Upper lobe of right lung (tissue), 1 donor: ENCODE results near the gene AFDN. TPM values are rescaled to one million over a fixed set of nuclear protein-coding genes. Genes with fewer than 3 reads are reported as not detected.

Experiments
- ATAC-seq: fragments of 200-7000 bp; cut with Tn5 transposase; one replicate; pipeline ENCODE4 v1.9.1; 2020; ENCODE audit warnings: mild to moderate bottlenecking, moderate library complexity
- DNase-seq: peaks from one replicate; pipeline ENCODE4 v3.0.0-alpha.2; 2020
- H3K27ac ChIP-seq: fragments of 200-600 bp; one replicate; pipeline ENCODE4 v1.8.0; 2022
- H3K27me3 ChIP-seq: fragments of 200-600 bp; one replicate; pipeline ENCODE4 v1.8.0; 2022; ENCODE audit warnings: mild to moderate bottlenecking
- H3K36me3 ChIP-seq: fragments of 200-600 bp; one replicate; pipeline ENCODE4 v1.8.0; 2022
- H3K4me1 ChIP-seq: fragments of 200-600 bp; one replicate; pipeline ENCODE4 v1.8.0; 2022
- H3K4me3 ChIP-seq: fragments of 200-600 bp; one replicate; pipeline ENCODE4 v1.8.0; 2022; ENCODE audit warnings: mild to moderate bottlenecking
- H3K9me3 ChIP-seq: fragments of 200-600 bp; one replicate; pipeline ENCODE4 v1.8.0; 2022
- CTCF ChIP-seq: fragments of 200-600 bp; IDR thresholded peaks from one replicate; pipeline ENCODE4 v1.8.0; 2022; ENCODE audit warnings: antibody characterized with exemption
- intact Hi-C: fragments of 100-400 bp; cut with DNase I; formaldehyde crosslinking; loops from one replicate; pipeline ENCODE4 v1.11.0; 2022
- total RNA-seq: library from RNA; stranded (reverse); fragmentation: NEBNext Ultra II Directional; extraction: Animal tissue kit (Norgen Biotek cat#: 25700); gene quantifications from one replicate; pipeline ENCODE4 v1.2.1, GENCODE V29; 2021
- donor health status: DM: no; HTN: yes; CAD: no; lungs with severe emphysema.

Gene AFDN
- total RNA-seq, 1 donor from 2014 or later: 179 TPM

- no peaks in the 10 kb centered on the region for H3K27me3 ChIP-seq
- H3K27ac ChIP-seq: no peak overlapping the region
- DNase-seq: no peak
- ATAC-seq: no peak
- intact Hi-C loops: no loop called here
- TF ChIP-seq CTCF: no peak
- no peaks in the 10 kb centered on the region for H3K4me1 ChIP-seq
- H3K36me3 ChIP-seq: no peaks in the 10 kb centered on the region
- no peak overlapping the region for H3K4me3 ChIP-seq
- H3K9me3 ChIP-seq: no peaks in the 10 kb centered on the region
Measured at GRCh38 chr6:167811040-167811439, 15.7 kb upstream of the AFDN start.

GRCh38 chr6:167811442-167812087 is 15.1 kb upstream of the AFDN start:
- no peak for TF ChIP-seq CTCF
- no peaks in the 10 kb centered on the region for H3K9me3 ChIP-seq
- no peaks in the 10 kb centered on the region for H3K4me1 ChIP-seq
- intact Hi-C loops: no loop called here
- no peaks in the 10 kb centered on the region for H3K36me3 ChIP-seq
- H3K27ac ChIP-seq: no peak overlapping the region
- no peak for ATAC-seq
- H3K27me3 ChIP-seq: no peaks in the 10 kb centered on the region
- H3K4me3 ChIP-seq: no peak overlapping the region
- no peak for DNase-seq

GRCh38 chr6:167812088-167812487 is 14.6 kb upstream of the AFDN start:
- DNase-seq: no peak
- ATAC-seq: no peak
- intact Hi-C loops: no loop called here

GRCh38 chr6:167815296-167815980 is 11.3 kb upstream of the AFDN start:
- H3K4me1 ChIP-seq: no peaks in the 10 kb centered on the region
- TF ChIP-seq CTCF: no peak
- ATAC-seq (peak; percentile 86), DNase-seq (peak; percentile 72)
- H3K9me3 ChIP-seq: no peaks in the 10 kb centered on the region
- no peaks in the 10 kb centered on the region for H3K27me3 ChIP-seq
- no peak overlapping the region for H3K4me3 ChIP-seq
- no peak overlapping the region for H3K27ac ChIP-seq
- H3K36me3 ChIP-seq: no peaks in the 10 kb centered on the region
- intact Hi-C loops: no loop called here

More at GRCh38 chr6:167812088-167812487, 14.6 kb upstream of the AFDN start:
- Histone ChIP-seq H3K4me1 (no peaks in the 10 kb centered on the region), H3K27ac (no peak overlapping the region), H3K36me3 (no peaks in the 10 kb centered on the region), H3K27me3 (no peaks in the 10 kb centered on the region), H3K4me3 (no peak overlapping the region), H3K9me3 (no peaks in the 10 kb centered on the region)
- no peak for TF ChIP-seq CTCF

- no peaks in the 10 kb centered on the region for H3K27me3 ChIP-seq
- H3K9me3 ChIP-seq: no peaks in the 10 kb centered on the region
- ATAC-seq: no peak
- intact Hi-C loops: no loop called here
- no peak overlapping the region for H3K4me3 ChIP-seq
- H3K4me1 ChIP-seq: no peaks in the 10 kb centered on the region
- no peak overlapping the region for H3K27ac ChIP-seq
- H3K36me3 ChIP-seq: no peaks in the 10 kb centered on the region
- no peak for TF ChIP-seq CTCF
- DNase-seq: no peak
Measured at GRCh38 chr6:167817016-167817415, 9.7 kb upstream of the AFDN start.
